Measurements from ENCODE around the gene SLC6A5.

The SLC6A5 gene

DNA sequence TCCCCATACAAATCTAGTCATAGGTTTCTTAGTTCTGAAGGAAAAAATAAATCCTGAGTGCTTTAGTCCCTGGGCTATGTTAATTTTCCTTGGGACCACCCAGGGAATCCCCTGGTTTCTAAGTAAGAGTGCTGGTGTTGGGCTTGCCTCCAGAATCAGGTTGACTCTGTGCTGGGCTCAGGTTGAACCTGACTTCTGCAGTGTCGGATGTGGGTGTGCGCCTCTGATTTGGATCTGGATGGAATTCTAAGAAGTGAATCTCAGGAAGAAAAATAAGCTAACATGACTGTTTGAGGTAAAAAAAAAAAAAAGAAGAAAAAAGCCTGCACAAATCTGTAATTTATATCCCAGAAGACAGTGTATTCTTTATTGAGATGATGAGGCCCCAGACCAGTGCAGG, 41.0 kb downstream of the SLC6A5 start:
- H3K9me3 ChIP-seq (ENCODE audit: control insufficient read depth, insufficient read depth, low read length) = no peaks in the 10 kb centered on the region
- no peak overlapping the region for H3K4me2 ChIP-seq (ENCODE audit: low read length)
- H3K79me2 ChIP-seq (ENCODE audit: control insufficient read depth, low read length) = no peaks in the 10 kb centered on the region
- H3K27me3 ChIP-seq (ENCODE audit: control insufficient read depth, low read length) = no peaks in the 10 kb centered on the region
- no peaks in the 10 kb centered on the region for H3F3A ChIP-seq (ENCODE audit: control insufficient read depth, insufficient read depth)
- no peaks in the 10 kb centered on the region for H3K4me1 ChIP-seq (ENCODE audit: control insufficient read depth, low read length)
- no peaks in the 10 kb centered on the region for H3K9me2 ChIP-seq (replicated peaks; ENCODE audit: control insufficient read depth, low read length)
- H3K27ac ChIP-seq (ENCODE audit: low read depth, low read length) = no peak overlapping the region
- TF ChIP-seq EZH2phosphoT487 (IDR thresholded peaks at IDR 0.05; ENCODE audit: borderline replicate concordance, low read length) = no peak
- TF ChIP-seq, protein P1, sequence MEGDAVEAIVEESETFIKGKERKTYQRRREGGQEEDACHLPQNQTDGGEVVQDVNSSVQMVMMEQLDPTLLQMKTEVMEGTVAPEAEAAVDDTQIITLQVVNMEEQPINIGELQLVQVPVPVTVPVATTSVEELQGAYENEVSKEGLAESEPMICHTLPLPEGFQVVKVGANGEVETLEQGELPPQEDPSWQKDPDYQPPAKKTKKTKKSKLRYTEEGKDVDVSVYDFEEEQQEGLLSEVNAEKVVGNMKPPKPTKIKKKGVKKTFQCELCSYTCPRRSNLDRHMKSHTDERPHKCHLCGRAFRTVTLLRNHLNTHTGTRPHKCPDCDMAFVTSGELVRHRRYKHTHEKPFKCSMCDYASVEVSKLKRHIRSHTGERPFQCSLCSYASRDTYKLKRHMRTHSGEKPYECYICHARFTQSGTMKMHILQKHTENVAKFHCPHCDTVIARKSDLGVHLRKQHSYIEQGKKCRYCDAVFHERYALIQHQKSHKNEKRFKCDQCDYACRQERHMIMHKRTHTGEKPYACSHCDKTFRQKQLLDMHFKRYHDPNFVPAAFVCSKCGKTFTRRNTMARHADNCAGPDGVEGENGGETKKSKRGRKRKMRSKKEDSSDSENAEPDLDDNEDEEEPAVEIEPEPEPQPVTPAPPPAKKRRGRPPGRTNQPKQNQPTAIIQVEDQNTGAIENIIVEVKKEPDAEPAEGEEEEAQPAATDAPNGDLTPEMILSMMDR (IDR thresholded peaks at IDR 0.05; ENCODE audit: low read depth, low read length, poor library complexity, severe bottlenecking) = no peak
- H3K4me3 ChIP-seq (ENCODE audit: low read length) = no peak overlapping the region
- no peaks in the 10 kb centered on the region for H4K20me1 ChIP-seq (ENCODE audit: control insufficient read depth, insufficient read depth, low read depth, low read length)
- H3K36me3 ChIP-seq (ENCODE audit: control insufficient read depth, low read length) = no peaks in the 10 kb centered on the region

DNA sequence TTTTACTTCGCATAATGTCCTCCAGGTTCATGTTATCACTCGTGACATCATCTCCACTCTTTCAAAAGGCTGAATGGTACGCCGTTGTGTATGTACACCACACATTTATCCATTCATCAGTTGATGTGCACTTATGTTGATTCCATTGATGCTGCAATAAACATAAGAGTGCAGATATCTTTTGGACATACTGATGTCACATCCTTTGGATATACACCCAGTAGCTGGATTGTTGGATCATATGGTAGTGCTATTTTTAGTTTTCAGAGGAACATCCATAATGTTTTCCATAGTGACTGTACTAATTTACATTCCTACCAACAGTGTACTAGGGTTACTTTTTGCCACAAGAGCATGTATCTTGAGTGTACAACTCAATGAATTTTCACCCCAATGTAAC, 45.0 kb downstream of the SLC6A5 start:
- Histone ChIP-seq H3K79me2 (ENCODE audit: control insufficient read depth, low read length) (no peaks in the 10 kb centered on the region), H3K9me2 (replicated peaks; ENCODE audit: control insufficient read depth, low read length) (no peaks in the 10 kb centered on the region), H3K4me3 (ENCODE audit: low read length) (no peak overlapping the region), H3K27me3 (ENCODE audit: control insufficient read depth, low read length) (no peaks in the 10 kb centered on the region), H4K20me1 (ENCODE audit: control insufficient read depth, insufficient read depth, low read depth, low read length) (no peaks in the 10 kb centered on the region), H3K4me2 (ENCODE audit: low read length) (no peak overlapping the region), H3K4me1 (ENCODE audit: control insufficient read depth, low read length) (no peaks in the 10 kb centered on the region), H3F3A (ENCODE audit: control insufficient read depth, insufficient read depth) (no peaks in the 10 kb centered on the region), H3K36me3 (ENCODE audit: control insufficient read depth, low read length) (no peaks in the 10 kb centered on the region), H3K9me3 (ENCODE audit: control insufficient read depth, insufficient read depth, low read length) (no peaks in the 10 kb centered on the region), H3K27ac (ENCODE audit: low read depth, low read length) (no peak overlapping the region)
- no peak for TF ChIP-seq EZH2phosphoT487 (IDR thresholded peaks at IDR 0.05; ENCODE audit: borderline replicate concordance, low read length)
- TF ChIP-seq, protein P1 (IDR thresholded peaks at IDR 0.05; ENCODE audit: low read depth, low read length, poor library complexity, severe bottlenecking) = no peak

DNA sequence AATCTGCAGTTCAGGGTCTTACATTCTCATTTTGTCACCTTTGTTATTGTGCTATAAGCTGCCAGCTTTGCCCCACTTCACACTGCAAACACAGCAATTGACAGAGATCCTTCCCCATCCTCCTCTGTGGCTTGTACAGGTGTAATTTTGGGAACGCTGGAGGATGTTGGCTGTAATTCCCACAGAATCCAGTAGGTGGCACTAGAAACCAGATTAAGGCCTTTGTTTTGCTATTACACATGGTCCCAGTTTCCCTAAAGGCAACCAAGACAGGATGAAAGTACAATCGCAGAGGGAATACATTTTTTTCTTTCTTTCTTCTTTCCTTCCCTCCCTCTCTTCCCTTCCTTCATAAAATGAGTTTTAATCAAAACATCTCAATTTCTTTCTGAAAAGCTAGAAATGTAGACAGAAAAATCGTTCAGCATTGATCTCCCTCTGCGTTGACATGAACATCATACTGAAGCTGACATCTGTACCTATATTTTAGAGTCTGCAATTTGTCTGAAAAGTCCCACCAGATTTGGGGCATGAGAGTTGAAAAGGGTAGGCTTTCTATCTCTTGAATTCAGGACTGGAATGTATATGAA, 48.7 kb downstream of the SLC6A5 start:
- Histone ChIP-seq H3K79me2 (ENCODE audit: control insufficient read depth, low read length) (no peaks in the 10 kb centered on the region), H3F3A (ENCODE audit: control insufficient read depth, insufficient read depth) (no peaks in the 10 kb centered on the region), H3K4me1 (ENCODE audit: control insufficient read depth, low read length) (no peaks in the 10 kb centered on the region), H3K27ac (ENCODE audit: low read depth, low read length) (no peak overlapping the region), H3K4me3 (ENCODE audit: low read length) (no peak overlapping the region), H4K20me1 (ENCODE audit: control insufficient read depth, insufficient read depth, low read depth, low read length) (no peaks in the 10 kb centered on the region), H3K9me3 (ENCODE audit: control insufficient read depth, insufficient read depth, low read length) (no peaks in the 10 kb centered on the region), H3K9me2 (replicated peaks; ENCODE audit: control insufficient read depth, low read length) (no peaks in the 10 kb centered on the region), H3K36me3 (ENCODE audit: control insufficient read depth, low read length) (no peaks in the 10 kb centered on the region), H3K27me3 (ENCODE audit: control insufficient read depth, low read length) (no peaks in the 10 kb centered on the region), H3K4me2 (ENCODE audit: low read length) (no peak overlapping the region)
- TF ChIP-seq, protein P1 (IDR thresholded peaks at IDR 0.05; ENCODE audit: low read depth, low read length, poor library complexity, severe bottlenecking) = peak; percentile 90
- no peak for TF ChIP-seq EZH2phosphoT487 (IDR thresholded peaks at IDR 0.05; ENCODE audit: borderline replicate concordance, low read length)
